HepG2 (cell line): Measurements from ENCODE around the gene NEURL2. TPM values are rescaled to one million over a fixed set of nuclear protein-coding genes. Genes with fewer than 3 reads are reported as not detected.

Experiments
- DBP ChIP-seq: sonication (generic); formaldehyde crosslinking; IDR thresholded peaks from 2 replicates; pipeline ENCODE4 v1.4.0; 2020; ENCODE audit warnings: missing genetic modification reagents; ENCODE audit errors: not compliant biosample characterization
- KLF9 ChIP-seq: IDR thresholded peaks from 2 replicates; pipeline ENCODE4 v1.6.1; 2016; ENCODE audit warnings: low read depth
- PBX3 ChIP-seq: sonication (generic); formaldehyde crosslinking; IDR thresholded peaks from 2 replicates; pipeline ENCODE4 v1.8.1; 2023; ENCODE audit warnings: missing genetic modification reagents, inconsistent platforms, borderline replicate concordance
- SIX4 ChIP-seq: sonication (generic); formaldehyde crosslinking; IDR thresholded peaks from 2 replicates; pipeline ENCODE4 v1.4.0; 2020; ENCODE audit warnings: missing genetic modification reagents
- SRSF4 ChIP-seq: fragments of 200-400 bp; formaldehyde crosslinking; IDR thresholded peaks from one replicate; pipeline ENCODE4 v1.6.1; 2018; ENCODE audit warnings: mild to moderate bottlenecking, low read depth, low read length, moderate library complexity; ENCODE audit not compliant: poor library complexity, severe bottlenecking
- XRCC5 ChIP-seq: fragments of 200-400 bp; formaldehyde crosslinking; optimal IDR thresholded peaks from 2 replicates; pipeline ENCODE3; 2017; ENCODE audit warnings: mild to moderate bottlenecking, low read length
- ZFP82 ChIP-seq: sonication (generic); formaldehyde crosslinking; IDR thresholded peaks from 2 replicates; pipeline ENCODE4 v1.5.1; 2020; ENCODE audit warnings: mild to moderate bottlenecking, missing genetic modification reagents, borderline replicate concordance
- ZNF318 ChIP-seq: sonication (generic); formaldehyde crosslinking; IDR thresholded peaks from 2 replicates; pipeline ENCODE4 v1.4.0; 2020; ENCODE audit warnings: mild to moderate bottlenecking, missing genetic modification reagents
- ZNF496 ChIP-seq: sonication (generic); formaldehyde crosslinking; IDR thresholded peaks from 2 replicates; pipeline ENCODE4 v1.8.1; 2023; ENCODE audit warnings: mild to moderate bottlenecking, moderate library complexity, missing genetic modification reagents; ENCODE audit not compliant: insufficient replicate concordance
- ZNF674 ChIP-seq: sonication (generic); formaldehyde crosslinking; IDR thresholded peaks from 2 replicates; pipeline ENCODE4 v1.5.0; 2020; ENCODE audit warnings: low read depth, mild to moderate bottlenecking, missing genetic modification reagents
- ZNF687 ChIP-seq: sonication (generic); formaldehyde crosslinking; IDR thresholded peaks from 2 replicates; pipeline ENCODE4 v1.5.1; 2020; ENCODE audit warnings: mild to moderate bottlenecking, missing genetic modification reagents, moderate library complexity
- polyA plus RNA-seq, 8 experiments: library from polyadenylated mRNA; depleted of rRNA in 3 of 8; stranded (reverse) in 7 of 8; unstranded in 1 of 8; fragments of >200 nt; fragmentation: Illumina TruSeq in 4 of 8; extraction: Trizol in 4 of 8; gene quantifications; 2 replicates each; pipeline versions ENCODE4 v1.2.1 to v1.2.3, GENCODE V29; 2011 to 2016; ENCODE audit warnings: low read depth in 4 of 8, missing spikeins in 1 of 8, mixed read lengths in 1 of 8; ENCODE audit not compliant: insufficient read depth in 1 of 8
- total RNA-seq, 5 experiments: library from RNA; depleted of rRNA; stranded (reverse); fragments of >200 nt; fragmentation: Illumina TruSeq; extraction: Trizol; gene quantifications; 2 replicates each; pipeline ENCODE4 v1.2.3, GENCODE V29; 2016; ENCODE audit warnings: low read depth in 1 of 5

The NEURL2 gene
- total and polyA plus RNA-seq, 2 of the 13 experiments (the other 11 are each of a cell fraction or from before 2014, with no cell fraction given): 7.2 to 9.7 TPM

GRCh38 chr20:45933266-45934045, 42.4 kb upstream of the NEURL2 start (continued):
- peak; percentile 40 for TF ChIP-seq ZNF687 (CRISPR knock-in tag)
- TF ChIP-seq XRCC5: peak; percentile 92
- peak; percentile 66 for TF ChIP-seq SIX4 (CRISPR knock-in tag)
- no peak for TF ChIP-seq PBX3 (CRISPR knock-in tag)
- no peak for TF ChIP-seq ZNF496 (CRISPR knock-in tag)
- 0 out of 2 replicates have a peak, but pooled peaks have one; percentile 36 for TF ChIP-seq ZNF674 (CRISPR knock-in tag)
- peak; percentile 4 for TF ChIP-seq DBP (CRISPR knock-in tag)
- TF ChIP-seq SRSF4: no peak
- TF ChIP-seq KLF9 (CRISPR knock-in tag): peak; percentile 55; the same call in 1 of the 2 replicates
- TF ChIP-seq ZNF318: 0 out of 2 replicates have a peak, but pooled peaks have one; percentile 94
- TF ChIP-seq ZFP82: no peak
